Stimulated activated CD8-positive, alpha-beta memory T cell treated with anti-CD3 and anti-CD28 coated beads, Interleukin-12 subunit alpha, Interleukin-12 subunit beta, amount 100 ng/mL, for 24 hours (primary cell): ENCODE data around the gene SMTNL1.
"Not testable (repeated sequence)": the region's sequence is repeated elsewhere in the genome, so short reads cannot be mapped to it uniquely, and the experiment has no call there.

Source experiments
- DNase-seq: peaks from one replicate; pipeline ENCODE4 v3.0.0-alpha.2; 2020; ENCODE audit errors: extremely low read depth

SMTNL1 gene

DNA sequence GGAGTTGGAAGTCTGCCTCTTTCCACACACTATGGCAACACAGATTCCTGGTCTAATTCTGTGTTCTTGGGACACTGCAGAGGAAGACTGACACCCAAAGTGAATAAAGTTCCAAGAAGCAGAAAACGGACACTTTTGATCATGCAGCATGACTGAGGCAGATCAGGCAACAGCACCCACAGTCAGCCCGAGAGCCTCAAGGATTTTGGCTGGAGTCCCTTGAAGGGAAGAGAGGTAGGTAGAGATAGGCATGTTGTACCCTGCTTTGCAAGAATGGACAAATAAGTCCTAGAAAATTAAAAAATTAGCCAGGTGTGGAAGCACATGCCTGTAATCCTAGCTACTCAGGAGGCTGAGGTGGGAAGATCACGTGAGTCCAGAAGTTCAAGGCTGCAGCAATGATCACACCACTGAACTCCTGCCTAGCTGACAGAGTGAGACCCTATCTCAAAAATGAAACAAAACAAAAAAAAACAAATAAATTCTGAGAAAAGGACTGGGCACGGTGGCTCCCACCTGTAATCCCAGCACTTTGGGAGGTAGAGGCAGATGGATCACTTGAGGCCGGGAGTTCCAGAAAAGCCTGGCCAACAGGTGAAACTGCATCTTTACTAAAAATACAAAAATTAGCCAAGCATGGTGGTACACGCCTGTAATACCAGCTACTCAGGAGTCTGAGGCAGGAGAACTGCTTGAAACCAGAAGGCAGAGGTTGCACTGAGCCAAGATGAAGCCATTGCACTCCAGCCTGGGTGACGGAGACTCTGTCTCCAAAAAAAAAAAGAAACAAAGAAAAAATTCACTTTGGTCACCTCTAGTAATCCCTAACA lies 28.8 kb upstream of the SMTNL1 start:
- no peak for DNase-seq

- DNase-seq = no peak
Measured at GRCh38 chr11:57511741-57512430, 25.5 kb upstream of the SMTNL1 start.

DNA sequence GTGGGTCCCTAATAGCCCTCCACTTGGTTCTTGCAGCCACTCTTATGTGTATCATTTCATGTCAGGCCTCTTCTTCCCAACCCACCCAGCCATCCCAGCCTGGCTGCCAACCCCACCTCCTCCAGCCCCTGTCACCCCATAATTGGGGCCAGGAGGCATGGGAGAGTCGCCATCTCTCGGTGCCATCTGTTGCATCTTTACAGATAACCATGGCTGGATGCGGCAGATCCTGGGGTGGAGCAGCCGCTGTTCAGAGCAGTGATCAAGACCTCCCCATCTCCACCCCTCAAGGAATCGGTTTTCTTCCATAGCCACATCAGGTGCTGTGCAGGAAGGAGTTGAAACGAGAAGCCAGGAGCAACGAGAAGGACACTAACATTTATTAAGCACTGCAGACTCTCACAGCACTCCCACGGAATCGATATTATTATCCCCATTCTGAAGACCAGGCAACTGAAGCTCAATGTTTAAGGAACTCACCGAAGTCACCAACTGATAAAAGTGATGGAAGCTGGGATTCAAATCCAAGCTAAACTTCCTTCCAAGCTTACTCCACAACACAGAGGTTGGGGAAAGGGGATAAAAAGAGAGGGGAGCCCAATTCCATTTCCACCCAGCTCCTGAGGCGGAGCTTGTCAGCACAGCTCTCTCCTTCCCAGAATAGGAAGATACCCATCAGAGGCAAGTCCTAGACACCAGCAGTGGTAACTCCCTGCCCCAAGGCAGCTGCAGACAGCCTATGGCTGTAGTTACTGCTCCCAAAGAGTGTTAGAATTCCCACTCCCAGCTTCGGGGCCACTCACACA lies 24.5 kb upstream of the SMTNL1 start:
- no peak for DNase-seq

- no peak for DNase-seq
Measured at GRCh38 chr11:57513452-57513795, 24.0 kb upstream of the SMTNL1 start.

- no peak for DNase-seq
Measured at GRCh38 chr11:57513911-57514537, 23.4 kb upstream of the SMTNL1 start.

GRCh38 chr11:57514538-57515331 lies 22.7 kb upstream of the SMTNL1 start:
- DNase-seq = no peak

- DNase-seq = no peak
Measured at GRCh38 chr11:57515332-57516060, 21.9 kb upstream of the SMTNL1 start, which contains the start of gene SLC43A1. SLC43A1 (minus strand) TSS chr11:57515702; CDS start chr11:57514111, 1,591 bp downstream.

DNA sequence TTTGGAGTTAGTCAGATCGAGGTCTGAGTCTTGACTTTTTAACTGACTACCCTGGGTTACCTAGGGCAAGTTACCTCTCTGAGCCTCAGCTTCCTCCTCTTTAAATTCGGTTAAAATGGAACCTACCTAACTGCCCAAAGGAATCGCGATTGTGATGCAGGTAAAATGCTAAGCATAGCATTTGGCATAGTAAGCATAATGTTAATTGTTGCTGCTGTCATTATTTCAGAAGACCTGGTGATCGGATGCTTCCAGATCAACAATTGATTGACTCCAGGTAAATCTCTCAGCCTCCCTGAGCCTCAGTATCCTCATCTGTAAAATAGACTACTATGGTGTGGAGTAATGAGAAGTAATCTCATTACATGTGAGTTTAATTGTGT lies 21.3 kb upstream of the SMTNL1 start:
- DNase-seq = no peak

DNA sequence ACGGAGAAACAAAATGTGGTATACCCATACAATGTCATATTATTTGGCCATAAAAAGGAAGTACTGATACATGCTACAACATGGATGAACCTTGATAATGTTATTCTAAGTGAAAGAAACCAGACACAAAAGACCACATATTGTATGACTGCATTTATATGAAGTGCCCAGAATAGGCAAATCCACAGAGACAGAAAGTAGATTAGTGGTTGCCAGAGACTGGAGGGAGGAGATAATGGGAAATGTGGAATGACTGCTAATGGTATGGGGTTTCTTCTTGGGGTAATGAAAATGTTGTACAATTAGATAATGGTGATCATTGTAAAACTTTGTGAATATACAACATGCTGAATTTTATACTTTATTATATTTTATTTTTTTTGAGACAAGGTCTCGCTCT lies 16.3 kb upstream of the SMTNL1 start:
- no peak for DNase-seq

GRCh38 chr11:57523419-57523818 lies 14.0 kb upstream of the SMTNL1 start:
- no peak for DNase-seq

DNA sequence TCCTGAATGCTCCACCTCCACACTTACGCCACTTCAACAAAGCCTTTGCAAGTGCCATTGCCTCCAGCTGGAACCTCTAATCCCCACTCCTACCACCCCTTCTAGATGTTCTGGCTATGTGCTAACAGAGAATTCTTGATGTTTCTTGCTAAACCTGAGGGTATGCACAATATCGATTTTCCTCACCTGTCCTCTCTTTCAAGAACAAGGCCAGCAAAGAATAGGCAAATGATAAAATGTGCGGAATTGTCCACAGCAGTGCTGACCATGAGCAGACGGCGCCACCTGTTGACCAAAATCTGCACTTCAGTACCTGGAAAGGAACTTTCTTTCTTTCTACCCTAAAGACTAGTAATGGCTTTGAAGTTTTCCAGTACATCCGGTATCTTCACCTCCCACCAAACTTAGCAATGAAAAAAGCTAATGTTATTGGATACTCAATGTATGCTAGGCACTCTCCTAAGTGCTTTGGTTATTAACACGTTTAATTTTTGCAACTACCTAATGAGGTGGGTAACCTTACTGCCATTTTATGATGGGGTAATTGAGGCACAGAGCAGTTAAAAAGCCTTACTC lies 10.3 kb upstream of the SMTNL1 start:
- peak; percentile 39 for DNase-seq

- DNase-seq = no peak
Measured at GRCh38 chr11:57529012-57529411, 8.4 kb upstream of the SMTNL1 start.

- DNase-seq = no peak
Measured at GRCh38 chr11:57530215-57530595, 7.2 kb upstream of the SMTNL1 start.

DNA sequence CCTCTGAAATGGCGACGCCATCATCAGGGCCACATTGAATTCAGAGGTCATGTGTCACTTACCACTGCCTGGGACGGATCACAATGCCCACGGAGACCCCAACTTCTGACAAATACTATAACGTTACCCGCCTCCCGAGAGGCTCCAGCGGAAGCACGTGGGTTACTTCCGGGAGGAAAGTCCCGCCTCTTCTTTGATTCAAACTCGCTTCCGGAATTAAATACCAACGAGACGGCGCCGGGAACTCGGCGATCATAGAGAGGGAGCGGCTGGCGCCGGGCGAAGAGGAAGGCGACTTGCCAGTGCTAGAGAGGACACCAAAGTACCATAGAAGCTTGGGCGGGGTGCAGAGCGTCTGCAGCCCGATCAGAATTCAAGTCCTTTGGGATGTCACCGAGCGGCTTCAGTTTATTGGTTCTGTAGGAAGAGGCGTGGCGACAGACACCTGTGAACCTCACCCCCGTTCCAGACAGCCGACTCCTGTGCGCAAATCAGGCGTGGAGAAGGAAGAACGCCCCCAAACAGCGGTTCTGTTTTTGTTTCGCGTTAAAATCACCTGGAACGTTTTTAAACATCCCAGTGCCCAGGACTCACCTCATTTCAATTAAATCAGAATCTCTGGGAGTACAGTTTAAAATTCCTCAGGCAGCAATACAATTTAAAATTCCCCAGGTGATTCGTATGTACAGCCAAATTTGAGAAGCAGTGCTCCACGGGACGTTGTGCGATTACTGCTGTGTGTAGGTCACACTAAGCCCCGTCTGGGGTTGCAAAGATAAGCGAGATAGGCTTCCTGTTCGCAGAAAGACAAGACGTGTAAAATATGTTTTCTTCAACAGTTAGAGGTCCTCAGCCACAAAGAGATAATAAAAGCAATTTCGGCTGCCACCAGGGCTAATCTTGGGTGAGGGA lies 6.5 kb upstream of the SMTNL1 start, which contains the start of gene TIMM10:
TSS of gene TIMM10 (minus strand) at position 159 of the 912 bp plus-strand sequence. CDS start 565 bp downstream, outside the sequence.
- DNase-seq = peak; percentile 84

GRCh38 chr11:57534449-57534848 lies 2.9 kb upstream of the SMTNL1 start:
- not testable (repeated sequence) for DNase-seq

GRCh38 chr11:57539342-57539741 lies 1.9 kb downstream of the SMTNL1 start:
- no peak for DNase-seq

- DNase-seq = no peak
Measured at GRCh38 chr11:57541169-57541568, 3.8 kb downstream of the SMTNL1 start.

DNA sequence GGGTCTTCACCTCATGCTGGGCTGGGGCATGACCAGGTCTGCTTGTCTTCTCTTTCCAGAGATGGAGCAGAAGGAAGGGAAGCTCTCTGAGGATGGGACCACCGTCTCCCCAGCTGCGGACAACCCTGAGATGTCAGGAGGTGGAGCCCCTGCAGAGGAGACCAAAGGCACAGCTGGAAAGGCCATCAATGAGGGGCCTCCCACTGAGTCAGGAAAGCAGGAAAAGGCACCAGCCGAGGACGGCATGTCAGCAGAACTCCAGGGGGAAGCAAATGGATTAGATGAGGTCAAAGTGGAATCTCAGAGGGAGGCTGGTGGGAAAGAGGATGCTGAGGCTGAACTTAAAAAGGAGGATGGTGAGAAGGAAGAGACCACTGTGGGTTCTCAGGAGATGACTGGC lies 5.2 kb downstream of the SMTNL1 start:
- no peak for DNase-seq

- DNase-seq = no peak
Measured at GRCh38 chr11:57543593-57543992, 6.2 kb downstream of the SMTNL1 start.
